GM12892 (cell line): ENCODE data around the gene RPGRIP1.
A peak's percentile ranks its signal among the peaks of the same experiment; 100 is the strongest.
"Not testable (repeated sequence)": the region's sequence is repeated elsewhere in the genome, so short reads cannot be mapped to it uniquely, and the experiment has no call there.

ENCODE experiments used
- DNase-seq: peaks from one replicate; pipeline ENCODE4 v3.0.0; 2011; ENCODE audit not compliant: insufficient read length
- FAIRE-seq: peaks from 2 replicates; lab custom pipeline; 2011; peaks lifted over from hg19 to GRCh38; lab: Jason Lieb, UNC
- POLR2A ChIP-seq: IDR thresholded peaks from 2 replicates; pipeline ENCODE4 v1.6.1; 2011; ENCODE audit warnings: low read depth, low read length, control low read depth
- POLR2AphosphoS5 ChIP-seq: IDR thresholded peaks from 2 replicates; pipeline ENCODE4 v1.6.1; 2011; ENCODE audit warnings: low read depth, low read length, control low read depth
- TAF1 ChIP-seq: IDR thresholded peaks from 2 replicates; pipeline ENCODE4 v1.6.1; 2011; ENCODE audit warnings: low read depth, mild to moderate bottlenecking, control low read depth, low read length, borderline replicate concordance

The RPGRIP1 gene

DNA sequence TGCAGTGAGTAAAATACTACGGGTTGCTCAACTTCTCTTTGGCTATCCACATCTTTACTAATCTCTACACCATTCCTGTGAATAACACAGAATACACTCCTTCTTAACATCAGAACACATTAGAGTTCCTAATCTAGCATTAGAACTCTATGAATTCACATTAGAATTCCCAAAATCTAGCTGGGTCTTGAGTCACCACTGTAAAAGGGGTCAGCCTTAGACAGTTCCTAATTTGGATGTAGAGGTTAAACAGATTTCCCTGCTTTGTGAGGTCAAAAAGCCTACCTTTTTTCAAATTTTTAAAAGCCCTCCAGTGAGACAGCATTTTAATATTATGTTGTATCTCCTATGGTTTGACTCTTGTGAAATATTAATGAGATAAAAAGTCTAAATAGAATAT, 18.1 kb upstream of the RPGRIP1 start:
- FAIRE-seq (no peak), DNase-seq (no peak)
- TF ChIP-seq POLR2AphosphoS5 = peak; percentile 45; the same call in 1 of the 2 replicates
- TF ChIP-seq POLR2A = no peak; the same call in 1 of the 2 replicates

DNA sequence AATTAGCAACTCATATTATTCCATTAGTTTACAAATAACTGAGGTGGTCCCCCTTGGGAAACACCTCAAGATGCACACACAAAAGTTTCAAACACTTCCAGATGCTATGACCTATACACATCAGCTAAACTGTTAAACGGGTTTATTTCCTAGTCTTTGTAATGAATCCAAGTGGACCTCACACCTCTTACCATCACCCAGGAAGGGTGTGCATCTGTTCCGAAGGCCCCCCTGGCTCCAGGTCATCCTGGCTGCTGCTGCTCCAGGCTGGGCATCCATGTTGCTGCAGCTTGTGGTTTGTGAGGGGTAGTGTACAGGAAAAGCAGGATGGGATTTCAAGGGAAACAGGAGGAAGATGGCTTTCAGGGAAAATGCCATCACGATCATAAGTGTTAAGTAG, 17.5 kb upstream of the RPGRIP1 start:
- DNase-seq (no peak), FAIRE-seq (no peak)
- TF ChIP-seq POLR2A (peak; percentile 39; the same call in 1 of the 2 replicates), TAF1 (no peak), POLR2AphosphoS5 (peak; percentile 72)

DNA sequence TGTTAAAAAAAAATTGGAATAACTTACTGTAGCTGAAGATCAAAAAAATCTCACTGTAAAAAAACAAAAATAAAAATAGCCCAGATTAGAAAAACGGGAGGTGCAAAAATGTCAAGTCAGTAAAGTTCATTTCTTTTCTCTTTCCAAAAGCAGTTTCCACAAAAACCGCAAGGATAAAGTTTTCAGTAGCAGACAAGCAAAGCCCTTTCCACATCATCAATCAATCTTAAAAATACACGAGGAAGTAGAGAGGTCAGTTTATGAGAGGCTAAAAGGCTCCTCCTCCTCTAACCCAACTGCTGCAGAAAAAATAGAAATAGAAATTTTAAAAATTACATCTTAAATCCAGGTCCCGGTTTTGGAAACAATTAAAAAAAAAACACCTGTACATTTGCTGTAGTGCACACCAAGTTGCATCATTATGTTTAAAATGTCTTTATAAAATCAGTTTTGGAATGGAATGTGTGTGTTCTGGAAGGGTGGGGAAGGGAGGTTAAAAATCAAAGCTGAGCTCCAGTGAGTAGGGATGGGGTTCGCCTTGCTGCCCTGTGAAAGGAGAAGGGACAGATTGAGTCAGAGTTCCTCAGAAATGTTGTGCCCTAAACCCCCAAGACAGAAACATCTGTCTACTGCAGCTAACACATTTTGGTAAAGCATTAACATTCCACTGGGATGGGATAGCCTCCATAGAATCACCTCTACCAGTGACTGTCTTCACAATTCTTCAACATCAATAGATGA, 16.4 kb upstream of the RPGRIP1 start:
- FAIRE-seq (no peak), DNase-seq (no peak)
- TF ChIP-seq TAF1 = no peak
- TF ChIP-seq POLR2A = peak; percentile 73
- TF ChIP-seq POLR2AphosphoS5 = peak; percentile 43; the same call in 1 of the 2 replicates

DNA sequence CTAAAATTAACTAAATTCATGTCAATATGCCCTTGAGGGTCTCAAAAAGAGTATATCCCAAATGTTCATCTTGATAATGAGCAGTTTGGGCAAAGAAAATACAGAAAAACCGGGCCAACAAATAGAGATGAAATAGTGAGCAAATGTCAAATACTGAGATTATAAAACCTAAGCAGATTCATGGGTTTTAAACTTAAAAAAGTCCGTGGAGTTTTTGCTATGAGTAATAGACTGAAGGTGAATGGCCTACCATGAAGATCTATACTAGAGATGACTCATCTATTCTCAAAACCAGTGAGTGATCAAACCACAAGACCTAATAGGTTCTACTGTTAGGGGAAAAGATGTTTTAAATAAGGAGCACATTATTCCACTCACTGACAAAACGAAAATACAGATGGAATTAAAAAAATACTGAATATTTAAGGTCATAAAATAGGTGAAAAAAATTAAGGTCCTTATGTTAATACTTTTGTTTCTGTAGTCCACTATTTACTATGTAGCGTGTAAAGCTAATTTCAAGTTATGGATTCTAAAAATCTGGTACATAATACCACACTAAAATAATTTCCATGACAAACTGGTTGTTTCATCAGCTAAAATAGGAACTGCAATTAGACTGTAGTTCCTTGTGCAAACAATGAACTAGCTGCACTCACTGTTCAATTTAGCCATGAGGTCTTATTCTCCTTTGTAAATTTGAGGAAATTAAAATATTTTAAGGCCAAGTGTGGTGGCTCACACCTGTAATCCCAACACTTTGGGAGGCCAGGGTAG, 15.7 kb upstream of the RPGRIP1 start:
- FAIRE-seq = peak; percentile 68
- no peak for DNase-seq

DNA sequence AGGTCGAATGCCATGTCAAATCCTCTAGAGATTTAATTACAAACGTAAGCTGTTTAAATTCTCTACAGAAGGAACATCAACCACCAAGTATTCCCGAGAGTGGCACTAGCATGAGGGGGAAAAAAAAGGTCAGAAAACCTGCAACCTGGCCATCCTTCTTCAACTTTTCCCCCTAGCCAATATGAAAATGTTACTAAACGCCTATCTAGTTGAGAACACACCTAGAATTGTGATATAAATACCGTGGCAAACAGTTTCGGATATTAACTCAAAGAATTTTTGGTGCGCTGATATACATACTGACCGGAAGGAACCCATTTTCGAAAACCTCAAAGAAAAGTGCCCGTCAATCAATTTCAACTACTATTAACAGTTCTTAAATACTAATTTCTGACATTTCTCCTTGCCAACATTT, 12.4 kb upstream of the RPGRIP1 start:
- TF ChIP-seq POLR2A (peak; percentile 43; the same call in 1 of the 2 replicates), POLR2AphosphoS5 (peak; percentile 62; the same call in 1 of the 2 replicates), TAF1 (no peak)
- peak; percentile 38 for FAIRE-seq
- DNase-seq = no peak

More for the DNA sequence above, 15.7 kb upstream of the RPGRIP1 start:
- TF ChIP-seq TAF1 (no peak), POLR2AphosphoS5 (peak; percentile 34; the same call in 1 of the 2 replicates), POLR2A (peak; percentile 2; the same call in 1 of the 2 replicates)

DNA sequence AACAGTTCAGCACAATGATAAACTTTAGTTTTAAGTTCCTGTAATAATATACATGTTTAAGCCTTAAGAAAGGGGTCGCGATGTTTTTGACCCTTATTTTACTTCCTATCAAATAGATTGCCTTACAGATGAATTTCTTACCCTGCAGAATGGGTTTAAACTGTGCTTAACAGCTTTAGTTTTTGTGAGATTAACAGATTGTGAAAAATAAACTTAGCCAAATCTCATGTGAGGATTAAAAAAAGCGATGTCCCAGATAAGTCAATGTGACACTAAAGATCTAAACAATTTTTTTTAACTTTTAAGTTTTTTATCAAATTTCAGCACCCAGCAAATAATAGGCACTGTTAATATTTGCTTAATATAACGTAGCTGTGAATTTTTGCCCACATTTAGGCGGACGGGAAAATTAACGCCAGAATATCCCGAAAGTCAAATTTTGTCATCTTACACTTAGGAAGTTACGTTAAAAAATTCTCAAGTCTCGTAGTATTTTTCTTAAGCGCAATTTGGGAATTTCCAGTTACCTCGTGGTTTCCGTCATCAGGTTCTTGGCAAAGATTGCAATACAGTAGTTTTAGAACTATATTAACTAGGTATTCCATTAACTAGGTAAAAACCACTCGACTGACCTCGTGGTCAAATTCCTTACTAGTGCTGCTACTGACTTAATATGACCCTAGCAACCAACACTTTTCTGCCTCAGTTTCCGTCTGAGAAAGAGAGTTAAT, 11.8 kb upstream of the RPGRIP1 start:
- no peak for FAIRE-seq

DNA sequence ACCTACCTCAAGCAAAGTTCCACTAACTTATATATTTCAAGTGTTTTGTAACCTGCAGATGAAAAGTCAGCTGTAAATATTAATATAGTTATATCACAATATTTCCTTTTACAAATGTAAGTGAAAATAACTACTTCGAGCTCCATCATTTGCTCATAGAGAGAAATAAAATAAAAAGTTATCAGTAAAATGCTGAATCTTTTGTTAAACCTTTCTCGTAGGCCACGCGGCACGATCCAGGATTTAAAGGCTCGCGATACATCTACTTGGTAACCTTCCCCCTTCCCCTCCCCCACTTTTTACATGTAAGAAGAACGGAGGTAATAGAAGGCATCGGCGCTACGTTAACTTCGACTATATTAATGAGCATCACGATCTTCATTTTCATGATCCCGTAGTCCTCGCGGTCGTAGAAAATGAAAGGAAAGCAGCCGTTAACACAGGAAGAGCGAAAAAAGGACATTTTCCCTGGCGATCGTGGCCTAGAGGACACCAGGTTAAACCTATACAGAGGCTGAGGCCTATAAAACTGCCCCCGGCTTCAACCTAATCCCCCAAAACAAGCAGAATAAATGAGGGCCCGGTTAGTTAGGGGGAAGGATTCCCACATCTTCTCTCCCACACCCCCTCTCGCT, 11.1 kb upstream of the RPGRIP1 start:
- FAIRE-seq (no peak), DNase-seq (no peak)
- TF ChIP-seq POLR2A (no peak), TAF1 (no peak), POLR2AphosphoS5 (no peak)

More for the DNA sequence above, 11.8 kb upstream of the RPGRIP1 start:
- no peak for TF ChIP-seq POLR2A
- no peak for TF ChIP-seq POLR2AphosphoS5
- no peak for TF ChIP-seq TAF1
- no peak for DNase-seq

DNA sequence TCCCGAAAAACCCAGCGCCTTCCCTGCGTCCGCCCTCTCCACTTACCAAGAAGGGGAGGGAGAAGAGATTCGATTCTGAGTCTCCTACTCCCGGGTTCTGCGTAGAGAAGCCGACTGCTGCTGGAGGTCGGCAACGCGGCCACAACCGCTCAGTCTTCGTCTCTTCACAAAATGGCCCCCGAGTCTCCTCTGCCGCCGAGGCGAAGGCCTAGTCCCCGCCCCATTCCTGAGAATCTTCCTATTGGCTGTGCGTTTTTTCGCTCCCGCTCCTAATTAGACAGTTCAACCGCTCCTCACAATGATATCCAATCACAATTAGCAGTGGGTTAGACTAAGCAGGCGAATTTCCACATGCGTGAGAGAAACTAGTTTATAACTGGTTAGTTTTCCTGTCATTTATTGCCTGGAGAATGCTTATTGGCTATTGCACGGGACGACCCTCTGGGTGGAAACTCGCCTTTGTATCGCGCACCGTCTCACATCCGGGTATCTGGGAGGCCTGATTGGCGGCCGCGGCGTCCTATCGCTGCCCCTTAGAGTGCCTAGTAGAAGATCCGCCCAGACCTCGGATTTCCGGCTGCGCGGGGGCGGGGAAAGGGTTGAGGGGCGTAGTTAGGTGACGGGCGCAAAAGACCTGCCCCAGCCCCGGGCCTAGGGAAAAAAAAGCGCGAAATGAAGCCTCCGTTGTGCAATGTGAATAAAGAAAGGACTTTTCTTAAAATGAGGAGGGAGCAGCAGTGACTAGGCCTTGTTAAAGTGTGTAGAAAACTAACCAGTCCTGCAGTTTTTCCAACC, 10.4 kb upstream of the RPGRIP1 start, which contains the start of gene HNRNPC:
HNRNPC (minus strand) TSS at position 191 of the 795 bp plus-strand sequence. CDS start 35,249 bp downstream, outside the sequence.
- DNase-seq = peak; percentile 88
- peak; percentile 97 for FAIRE-seq
- TF ChIP-seq POLR2A (peak; percentile 98), POLR2AphosphoS5 (peak; percentile 99), TAF1 (peak; percentile 97)

DNA sequence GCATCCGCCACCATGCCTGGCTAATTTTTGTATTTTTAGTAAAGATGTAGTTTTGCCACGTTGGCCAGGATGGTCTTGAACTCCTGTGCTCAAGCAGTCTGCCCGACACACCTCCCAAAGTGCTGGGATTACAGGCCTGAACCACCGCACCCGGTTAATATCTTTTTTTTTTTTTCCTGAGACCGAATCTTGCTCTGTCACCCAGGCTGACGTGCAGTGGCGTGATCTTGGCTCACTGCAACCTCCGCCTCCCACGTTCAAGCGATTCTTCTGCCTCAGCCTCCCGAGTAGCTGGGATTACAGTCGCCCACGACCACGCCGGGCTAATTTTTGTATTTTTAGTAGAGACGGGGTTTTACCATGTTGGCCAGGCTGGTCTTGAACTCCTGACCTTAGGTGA, 7.2 kb upstream of the RPGRIP1 start:
- not testable (repeated sequence) for DNase-seq, FAIRE-seq

DNA sequence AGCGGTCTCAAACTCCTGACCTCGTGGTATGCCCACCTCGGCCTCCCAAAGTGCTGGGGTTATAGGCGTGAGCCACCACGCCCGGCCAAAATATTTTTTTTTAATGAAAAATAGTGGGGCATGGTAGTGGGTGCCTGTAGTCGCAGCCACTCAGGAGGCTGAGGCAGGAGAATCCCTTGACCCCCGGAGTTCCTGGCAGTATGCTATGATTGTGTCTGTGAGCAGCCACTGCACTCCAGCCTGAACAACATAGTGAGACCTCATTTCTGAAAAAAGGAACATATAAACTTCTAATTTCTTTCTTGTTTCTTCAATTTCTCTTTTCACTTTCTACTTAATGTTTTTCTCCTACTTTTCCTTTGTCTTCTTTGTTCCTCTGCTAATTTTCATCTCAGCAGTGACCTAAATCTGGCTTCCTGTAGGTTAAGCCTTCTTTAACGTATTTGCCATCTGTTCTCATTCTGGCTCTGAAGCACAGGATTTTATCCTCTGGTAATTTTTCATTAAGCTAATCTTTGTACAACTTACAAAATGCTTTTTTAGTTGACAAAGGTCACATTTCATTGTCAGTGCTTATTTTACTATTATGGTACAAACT, 4.5 kb upstream of the RPGRIP1 start:
- TF ChIP-seq POLR2AphosphoS5 (no peak), TAF1 (no peak), POLR2A (no peak)
- no peak for FAIRE-seq
- DNase-seq = no peak
